A549 (cell line): ENCODE results near the gene TUBB1. TPM values are rescaled to one million over a fixed set of nuclear protein-coding genes. Genes with fewer than 3 reads are reported as not detected.

Experiments used
- ATAC-seq, 2 experiments: fragments of 200-7000 bp in 1 of 2; fragments of >200 bp in 1 of 2; cut with Nextera tagmentation in 1 of 2; cut with Tn5 transposase in 1 of 2; 3 replicates each; pipeline versions ENCODE4 v1.8.0 to v1.9.1; 2018 to 2020; ENCODE audit warnings: mild to moderate bottlenecking in 1 of 2, moderate library complexity in 1 of 2
- CTCF ChIA-PET: fragments of 300-600 bp; sonication (Branson Sonifier 250); formaldehyde crosslinking; extraction: SDS; loops from one replicate; lab custom pipeline; 2021; ENCODE audit warnings: antibody characterized with exemption, inconsistent platforms; lab: Yijun Ruan, JAX
- POLR2A ChIA-PET: fragments of 350-600 bp; formaldehyde crosslinking; extraction: SDS; loops from one replicate; lab custom pipeline; 2021; ENCODE audit warnings: antibody characterized with exemption, inconsistent platforms; lab: Yijun Ruan, JAX
- DNase-seq, 2 experiments: peaks; one replicate each; pipeline versions ENCODE4 v3.0.0 to v3.0.0-alpha.2; 2011 to 2016; ENCODE audit warnings: low read depth in 1 of 2, low spot score in 1 of 2
- FAIRE-seq: peaks from 2 replicates; lab custom pipeline; 2011; peaks lifted over from hg19 to GRCh38; lab: Jason Lieb, UNC
- H3K27ac ChIP-seq, 2 experiments: fragments of >200 bp; sonication (Bioruptor Twin); formaldehyde crosslinking; 3 replicates each; pipeline ENCODE4 v1.5.1; 2016 to 2017
- H3K4me1 ChIP-seq: fragments of >200 bp; sonication (Bioruptor Twin); formaldehyde crosslinking; 3 replicates; pipeline ENCODE4 v1.6.1; 2016
- H3K4me2 ChIP-seq: fragments of >200 bp; sonication (Bioruptor Twin); formaldehyde crosslinking; 3 replicates; pipeline ENCODE4 v1.6.1; 2016
- H3K4me3 ChIP-seq: fragments of >200 bp; sonication (Bioruptor Twin); formaldehyde crosslinking; 3 replicates; pipeline ENCODE4 v1.5.1; 2016
- H3K9me3 ChIP-seq: fragments of >200 bp; sonication (Bioruptor Twin); formaldehyde crosslinking; 3 replicates; pipeline ENCODE4 v1.6.1; 2016
- BHLHE40 ChIP-seq: IDR thresholded peaks from 2 replicates; pipeline ENCODE4 v1.6.1; 2012; ENCODE audit warnings: low read depth, low read length, inconsistent platforms
- CBX2 ChIP-seq: fragments of 200-600 bp; sonication (generic); IDR thresholded peaks from 2 replicates; pipeline ENCODE4 v1.6.1; 2016; ENCODE audit warnings: low read depth, mild to moderate bottlenecking, borderline replicate concordance
- CEBPB ChIP-seq, 2 experiments: fragments of >200 bp in 1 of 2; sonication (Bioruptor Twin) in 1 of 2; formaldehyde crosslinking in 1 of 2; IDR thresholded peaks; 2 replicates each; pipeline ENCODE4 v1.6.1; 2012 to 2016
- CHD4 ChIP-seq: fragments of 200-600 bp; sonication (generic); IDR thresholded peaks from 2 replicates; pipeline ENCODE4 v1.6.1; 2016; ENCODE audit warnings: antibody characterized with exemption, mild to moderate bottlenecking, borderline replicate concordance
- EHF ChIP-seq: fragments of 250-450 bp; sonication (Bioruptor Pico); IDR thresholded peaks from 2 replicates; pipeline ENCODE4 v1.5.0; 2020; ENCODE audit warnings: mild to moderate bottlenecking
- EHMT2 ChIP-seq: fragments of 200-600 bp; sonication (generic); IDR thresholded peaks from 2 replicates; pipeline ENCODE4 v1.6.1; 2016; ENCODE audit warnings: antibody characterized with exemption, low read depth, mild to moderate bottlenecking, moderate library complexity
- GATA3 ChIP-seq: IDR thresholded peaks from 2 replicates; pipeline ENCODE4 v1.6.1; 2012; ENCODE audit warnings: borderline replicate concordance
- HEYL ChIP-seq: fragments of 250-450 bp; sonication (Bioruptor Pico); IDR thresholded peaks from 2 replicates; pipeline ENCODE4 v1.8.0; 2021; ENCODE audit warnings: mild to moderate bottlenecking, moderate library complexity
- HOXB5 ChIP-seq: fragments of 250-450 bp; sonication (Bioruptor Pico); IDR thresholded peaks from 2 replicates; pipeline ENCODE4 v1.5.0; 2020; ENCODE audit warnings: mild to moderate bottlenecking, moderate library complexity
- KDM1A ChIP-seq: fragments of 200-600 bp; sonication (generic); IDR thresholded peaks from 2 replicates; pipeline ENCODE4 v1.6.1; 2016; ENCODE audit warnings: low read depth, mild to moderate bottlenecking
- MAZ ChIP-seq: fragments of 150-350 bp; IDR thresholded peaks from 2 replicates; pipeline ENCODE4 v1.6.1; 2014; ENCODE audit warnings: antibody characterized with exemption, low read depth, low read length, borderline replicate concordance
- NR3C1 ChIP-seq: fragments of >200 bp; sonication (Bioruptor Twin); formaldehyde crosslinking; IDR thresholded peaks from 3 replicates; pipeline ENCODE4 v1.6.1; 2017
- RCOR1 ChIP-seq: fragments of 150-350 bp; IDR thresholded peaks from 2 replicates; pipeline ENCODE4 v1.6.1; 2014; ENCODE audit warnings: antibody characterized with exemption, low read length, low read depth
- RNF2 ChIP-seq: fragments of 200-600 bp; sonication (generic); IDR thresholded peaks from 2 replicates; pipeline ENCODE4 v1.6.1; 2016; ENCODE audit warnings: low read depth, mild to moderate bottlenecking, antibody characterized with exemption, moderate library complexity, borderline replicate concordance
- TFCP2L1 ChIP-seq: fragments of 250-450 bp; sonication (Bioruptor Pico); IDR thresholded peaks from 2 replicates; pipeline ENCODE4 v1.5.0; 2021; ENCODE audit warnings: mild to moderate bottlenecking
- ZC3H11A ChIP-seq: fragments of 450-650 bp; IDR thresholded peaks from 2 replicates; pipeline ENCODE4 v1.6.1; 2014; ENCODE audit warnings: antibody characterized with exemption, mild to moderate bottlenecking
- ZNF302 ChIP-seq: fragments of 250-450 bp; sonication (Bioruptor Pico); IDR thresholded peaks from 2 replicates; pipeline ENCODE4 v1.9.0; 2021; ENCODE audit warnings: inconsistent platforms, mild to moderate bottlenecking, moderate library complexity
- WGBS: methylation state at CpG from one replicate; pipeline ENCODE4 v1.1.6; 2017; ENCODE audit errors: missing lambda C conversion rate; 5-methylcytosine and 5-hydroxymethylcytosine counted together
- polyA plus RNA-seq, 4 experiments: library from polyadenylated mRNA; depleted of rRNA in 3 of 4; stranded (reverse); fragments of >200 nt; fragmentation: RNase III in 1 of 4; extraction: RNeasy Plus Mini Kit Qiagen cat#74134 plus additional on column Dnase treatment in 1 of 4; gene quantifications; 2 replicates in 3 of 4; 3 replicates in 1 of 4; pipeline ENCODE4 v1.2.3, GENCODE V29; 2011 to 2017
- TF ChIP-seq, protein P1 (sequence below): fragments of >200 bp; sonication (Bioruptor Twin); formaldehyde crosslinking; IDR thresholded peaks from 3 replicates; pipeline ENCODE4 v1.5.1; 2016
- TF ChIP-seq, protein P2 (sequence below): fragments of 150-350 bp; IDR thresholded peaks from 2 replicates; pipeline ENCODE4 v1.6.1; 2014; ENCODE audit warnings: low read depth, mild to moderate bottlenecking, low read length
- TF ChIP-seq, protein P3 (sequence below): IDR thresholded peaks from 2 replicates; pipeline ENCODE4 v1.6.1; 2012; ENCODE audit warnings: low read depth, borderline replicate concordance
- TF ChIP-seq, protein P4 (sequence below): fragments of >200 bp; sonication (Bioruptor Twin); formaldehyde crosslinking; IDR thresholded peaks from 3 replicates; pipeline ENCODE4 v1.6.1; 2016
- TF ChIP-seq, protein P5 (sequence below): fragments of >200 bp; sonication (Bioruptor Twin); formaldehyde crosslinking; IDR thresholded peaks from 2 replicates; pipeline ENCODE4 v1.6.1; 2016

TUBB1 gene
- polyA plus RNA-seq, 2 of the 4 experiments (the other 2 are of a cell fraction): 0.03 TPM; not detected in 1

DNA sequence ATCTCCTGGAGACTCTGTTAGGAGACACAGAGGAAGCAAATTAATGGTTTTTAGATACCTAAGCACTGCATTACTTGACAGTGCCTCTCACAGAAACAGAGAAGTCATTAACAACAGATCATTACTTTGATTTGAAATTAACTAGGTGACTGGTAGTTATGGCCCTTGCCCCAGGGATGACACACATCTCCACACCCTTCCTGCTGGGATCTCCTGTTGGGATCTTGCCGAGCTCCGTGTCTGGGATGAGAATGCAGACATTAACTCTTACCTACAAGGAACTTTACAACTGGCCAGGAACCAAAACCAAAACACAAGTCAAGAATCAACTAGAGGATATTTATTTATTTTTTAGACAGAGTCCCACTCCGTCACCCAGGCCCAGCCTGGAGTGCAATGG lies 25.6 kb downstream of the TUBB1 start:
- POLR2A ChIA-PET: no interaction called here
- CTCF ChIA-PET: interaction anchor here (1.4 kb wide), 1 partner anchor 411 kb away, joined by 3 read pairs; no protein-coding TSS in a partner anchor
- WGBS: 82% methylated on average over 3 of the region's 3 CpGs
- TF ChIP-seq CEBPB (IDR thresholded peaks at IDR 0.05) (no peak), HEYL (CRISPR knock-in tag) (no peak), ZC3H11A (no peak), ZNF302 (CRISPR knock-in tag) (no peak)
- TF ChIP-seq, protein P1, sequence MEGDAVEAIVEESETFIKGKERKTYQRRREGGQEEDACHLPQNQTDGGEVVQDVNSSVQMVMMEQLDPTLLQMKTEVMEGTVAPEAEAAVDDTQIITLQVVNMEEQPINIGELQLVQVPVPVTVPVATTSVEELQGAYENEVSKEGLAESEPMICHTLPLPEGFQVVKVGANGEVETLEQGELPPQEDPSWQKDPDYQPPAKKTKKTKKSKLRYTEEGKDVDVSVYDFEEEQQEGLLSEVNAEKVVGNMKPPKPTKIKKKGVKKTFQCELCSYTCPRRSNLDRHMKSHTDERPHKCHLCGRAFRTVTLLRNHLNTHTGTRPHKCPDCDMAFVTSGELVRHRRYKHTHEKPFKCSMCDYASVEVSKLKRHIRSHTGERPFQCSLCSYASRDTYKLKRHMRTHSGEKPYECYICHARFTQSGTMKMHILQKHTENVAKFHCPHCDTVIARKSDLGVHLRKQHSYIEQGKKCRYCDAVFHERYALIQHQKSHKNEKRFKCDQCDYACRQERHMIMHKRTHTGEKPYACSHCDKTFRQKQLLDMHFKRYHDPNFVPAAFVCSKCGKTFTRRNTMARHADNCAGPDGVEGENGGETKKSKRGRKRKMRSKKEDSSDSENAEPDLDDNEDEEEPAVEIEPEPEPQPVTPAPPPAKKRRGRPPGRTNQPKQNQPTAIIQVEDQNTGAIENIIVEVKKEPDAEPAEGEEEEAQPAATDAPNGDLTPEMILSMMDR: no peak
- TF ChIP-seq, protein P2, sequence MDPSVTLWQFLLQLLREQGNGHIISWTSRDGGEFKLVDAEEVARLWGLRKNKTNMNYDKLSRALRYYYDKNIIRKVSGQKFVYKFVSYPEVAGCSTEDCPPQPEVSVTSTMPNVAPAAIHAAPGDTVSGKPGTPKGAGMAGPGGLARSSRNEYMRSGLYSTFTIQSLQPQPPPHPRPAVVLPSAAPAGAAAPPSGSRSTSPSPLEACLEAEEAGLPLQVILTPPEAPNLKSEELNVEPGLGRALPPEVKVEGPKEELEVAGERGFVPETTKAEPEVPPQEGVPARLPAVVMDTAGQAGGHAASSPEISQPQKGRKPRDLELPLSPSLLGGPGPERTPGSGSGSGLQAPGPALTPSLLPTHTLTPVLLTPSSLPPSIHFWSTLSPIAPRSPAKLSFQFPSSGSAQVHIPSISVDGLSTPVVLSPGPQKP: no peak
- TF ChIP-seq, protein P3, sequence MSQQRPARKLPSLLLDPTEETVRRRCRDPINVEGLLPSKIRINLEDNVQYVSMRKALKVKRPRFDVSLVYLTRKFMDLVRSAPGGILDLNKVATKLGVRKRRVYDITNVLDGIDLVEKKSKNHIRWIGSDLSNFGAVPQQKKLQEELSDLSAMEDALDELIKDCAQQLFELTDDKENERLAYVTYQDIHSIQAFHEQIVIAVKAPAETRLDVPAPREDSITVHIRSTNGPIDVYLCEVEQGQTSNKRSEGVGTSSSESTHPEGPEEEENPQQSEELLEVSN: no peak
- Histone ChIP-seq H3K4me3 (no peak overlapping the region), H3K27ac (no peak overlapping the region), H3K4me1 (peaks cover 41% of the 10 kb centered on the region), H3K9me3 (no peaks in the 10 kb centered on the region), H3K4me2 (no peak overlapping the region)
- DNase-seq (no peak), FAIRE-seq (no peak), ATAC-seq (no peak)

DNA sequence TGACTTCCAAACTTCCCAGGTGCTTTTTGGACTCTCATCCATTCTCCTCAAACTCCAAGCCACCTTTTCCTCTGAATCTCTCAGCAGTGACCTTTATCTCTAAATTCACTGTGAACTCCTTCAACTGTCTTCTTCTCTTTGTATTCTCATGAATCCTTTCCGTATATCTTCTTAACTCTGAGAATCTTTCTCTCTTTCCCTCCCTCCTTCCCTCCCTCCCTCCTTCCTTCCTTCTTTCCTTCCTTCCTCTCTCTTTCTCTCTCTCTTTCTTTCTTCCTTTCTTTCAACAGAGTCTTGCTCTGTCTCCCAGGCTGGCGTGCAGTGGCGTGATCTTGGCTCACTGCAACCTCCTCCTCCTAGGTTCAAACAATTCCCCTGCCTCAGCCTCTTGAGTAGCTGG lies 27.6 kb downstream of the TUBB1 start:
- Histone ChIP-seq H3K4me3 (no peak overlapping the region), H3K27ac (peak overlapping the region in 1 of 2 experiments; percentile 65; a peak in 1 of 6 replicates), H3K9me3 (no peaks in the 10 kb centered on the region), H3K4me1 (peaks cover 21% of the 10 kb centered on the region), H3K4me2 (no peak overlapping the region)
- TF ChIP-seq KDM1A (no peak), HOXB5 (CRISPR knock-in tag) (no peak), NR3C1 (no peak), EHF (CRISPR knock-in tag) (no peak), HEYL (CRISPR knock-in tag) (no peak), RNF2 (no peak), RCOR1 (no peak), GATA3 (no peak), EHMT2 (no peak), TFCP2L1 (CRISPR knock-in tag) (no peak), MAZ (no peak), CHD4 (no peak), BHLHE40 (no peak), CBX2 (no peak)
- TF ChIP-seq, protein P4, sequence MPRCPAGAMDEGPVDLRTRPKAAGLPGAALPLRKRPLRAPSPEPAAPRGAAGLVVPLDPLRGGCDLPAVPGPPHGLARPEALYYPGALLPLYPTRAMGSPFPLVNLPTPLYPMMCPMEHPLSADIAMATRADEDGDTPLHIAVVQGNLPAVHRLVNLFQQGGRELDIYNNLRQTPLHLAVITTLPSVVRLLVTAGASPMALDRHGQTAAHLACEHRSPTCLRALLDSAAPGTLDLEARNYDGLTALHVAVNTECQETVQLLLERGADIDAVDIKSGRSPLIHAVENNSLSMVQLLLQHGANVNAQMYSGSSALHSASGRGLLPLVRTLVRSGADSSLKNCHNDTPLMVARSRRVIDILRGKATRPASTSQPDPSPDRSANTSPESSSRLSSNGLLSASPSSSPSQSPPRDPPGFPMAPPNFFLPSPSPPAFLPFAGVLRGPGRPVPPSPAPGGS: no peak
- TF ChIP-seq, protein P2: no peak
- TF ChIP-seq, protein P5, sequence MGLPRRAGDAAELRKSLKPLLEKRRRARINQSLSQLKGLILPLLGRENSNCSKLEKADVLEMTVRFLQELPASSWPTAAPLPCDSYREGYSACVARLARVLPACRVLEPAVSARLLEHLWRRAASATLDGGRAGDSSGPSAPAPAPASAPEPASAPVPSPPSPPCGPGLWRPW: no peak
- ChIA-PET POLR2A (interaction anchor here (1.0 kb wide), 1 partner anchor 15 kb away, joined by 3 read pairs; the partner anchor contains the start of gene ATP5F1E), CTCF (interaction anchor here (0.8 kb wide), 1 partner anchor 14 kb away, joined by 4 read pairs; the partner anchor contains the start of gene ATP5F1E)
- no peak for FAIRE-seq
- no peak for ATAC-seq
- 58% methylated on average over 3 of the region's 3 CpGs for WGBS
- DNase-seq: no peak
